HepG2 (cell line): Measurements from ENCODE around the gene EFL1. TPM values are rescaled to one million over a fixed set of nuclear protein-coding genes. Genes with fewer than 3 reads are reported as not detected.

Experiments
- AFF4 ChIP-seq: sonication (generic); formaldehyde crosslinking; IDR thresholded peaks from 2 replicates; pipeline ENCODE4 v1.4.0; 2020; ENCODE audit warnings: missing genetic modification reagents
- ESRRA ChIP-seq: sonication (generic); formaldehyde crosslinking; IDR thresholded peaks from 2 replicates; pipeline ENCODE4 v1.5.1; 2020; ENCODE audit warnings: mild to moderate bottlenecking, low read depth, missing genetic modification reagents
- ETV5 ChIP-seq: IDR thresholded peaks from 2 replicates; pipeline ENCODE4 v1.6.1; 2018; ENCODE audit warnings: missing biosample characterization, missing genetic modification reagents, inconsistent platforms, borderline replicate concordance
- FOXP1 ChIP-seq, 2 experiments: fragments of 450-650 bp in 1 of 2; IDR thresholded peaks; 2 replicates each; pipeline ENCODE4 v1.6.1; 2017 to 2018; ENCODE audit warnings: antibody characterized with exemption in 1 of 2
- HOXA3 ChIP-seq: sonication (generic); formaldehyde crosslinking; IDR thresholded peaks from 2 replicates; pipeline ENCODE4 v1.5.0; 2020; ENCODE audit warnings: missing genetic modification reagents
- MEIS2 ChIP-seq: sonication (generic); formaldehyde crosslinking; IDR thresholded peaks from 2 replicates; pipeline ENCODE4 v1.9.0; 2021; ENCODE audit warnings: mild to moderate bottlenecking, missing genetic modification reagents
- NFIB ChIP-seq: sonication (generic); formaldehyde crosslinking; IDR thresholded peaks from 2 replicates; pipeline ENCODE4 v1.9.0; 2021; ENCODE audit warnings: missing genetic modification reagents, mild to moderate bottlenecking, borderline replicate concordance
- NKX3-1 ChIP-seq: sonication (generic); formaldehyde crosslinking; IDR thresholded peaks from 2 replicates; pipeline ENCODE4 v1.5.0; 2020; ENCODE audit warnings: missing genetic modification reagents
- ONECUT2 ChIP-seq: sonication (generic); formaldehyde crosslinking; IDR thresholded peaks from 2 replicates; pipeline ENCODE4 v1.4.0; 2020; ENCODE audit warnings: missing genetic modification reagents
- RAD51 ChIP-seq: fragments of 450-650 bp; IDR thresholded peaks from 2 replicates; pipeline ENCODE4 v1.6.1; 2016; ENCODE audit warnings: borderline replicate concordance
- SMARCE1 ChIP-seq: fragments of 450-650 bp; IDR thresholded peaks from 2 replicates; pipeline ENCODE4 v1.6.1; 2017; ENCODE audit warnings: borderline replicate concordance
- TCF7L2 ChIP-seq: IDR thresholded peaks from 2 replicates; pipeline ENCODE4 v1.6.1; 2011; ENCODE audit warnings: mild to moderate bottlenecking, low read depth, low read length, moderate library complexity
- ZBTB39 ChIP-seq: sonication (generic); formaldehyde crosslinking; IDR thresholded peaks from 2 replicates; pipeline ENCODE4 v1.5.0; 2020; ENCODE audit warnings: missing genetic modification reagents
- ZNF775 ChIP-seq: sonication (generic); formaldehyde crosslinking; IDR thresholded peaks from 2 replicates; pipeline ENCODE4 v1.4.0; 2020; ENCODE audit warnings: missing genetic modification reagents, mild to moderate bottlenecking, moderate library complexity, borderline replicate concordance
- ZNF879 ChIP-seq: sonication (generic); formaldehyde crosslinking; IDR thresholded peaks from 2 replicates; pipeline ENCODE4 v1.8.1; 2023; ENCODE audit warnings: missing genetic modification reagents
- polyA plus RNA-seq, 8 experiments: library from polyadenylated mRNA; depleted of rRNA in 3 of 8; stranded (reverse) in 7 of 8; unstranded in 1 of 8; fragments of >200 nt; fragmentation: Illumina TruSeq in 4 of 8; extraction: Trizol in 4 of 8; gene quantifications; 2 replicates each; pipeline versions ENCODE4 v1.2.1 to v1.2.3, GENCODE V29; 2011 to 2016; ENCODE audit warnings: low read depth in 4 of 8, missing spikeins in 1 of 8, mixed read lengths in 1 of 8; ENCODE audit not compliant: insufficient read depth in 1 of 8
- total RNA-seq, 5 experiments: library from RNA; depleted of rRNA; stranded (reverse); fragments of >200 nt; fragmentation: Illumina TruSeq; extraction: Trizol; gene quantifications; 2 replicates each; pipeline ENCODE4 v1.2.3, GENCODE V29; 2016; ENCODE audit warnings: low read depth in 1 of 5
- TF ChIP-seq, protein P1 (sequence below): sonication (generic); formaldehyde crosslinking; IDR thresholded peaks from 2 replicates; pipeline ENCODE4 v1.5.0; 2020; ENCODE audit warnings: missing genetic modification reagents, mild to moderate bottlenecking, borderline replicate concordance
- TF ChIP-seq, protein P2 (sequence below): sonication (generic); formaldehyde crosslinking; IDR thresholded peaks from 2 replicates; pipeline ENCODE4 v1.4.0; 2020; ENCODE audit warnings: mild to moderate bottlenecking, missing genetic modification reagents

The EFL1 gene
- total and polyA plus RNA-seq, 2 of the 13 experiments (the other 11 are each of a cell fraction or from before 2014, with no cell fraction given) = 6.4 to 12.0 TPM

- TF ChIP-seq ZBTB39 (no peak), FOXP1 (IDR thresholded peaks at IDR 0.05) (peak; percentile 95), FOXP1 (CRISPR knock-in tag; IDR thresholded peaks at IDR 0.05) (peak; percentile 99), ZNF879 (CRISPR knock-in tag) (no peak), AFF4 (CRISPR knock-in tag) (no peak), SMARCE1 (no peak), ETV5 (CRISPR knock-in tag) (peak; percentile 62; the same call in 1 of the 2 replicates), ONECUT2 (peak; percentile 67), NFIB (CRISPR knock-in tag) (no peak), HOXA3 (no peak), TCF7L2 (no peak), RAD51 (no peak), MEIS2 (CRISPR knock-in tag) (no peak), ESRRA (CRISPR knock-in tag) (no peak), NKX3-1 (CRISPR knock-in tag) (peak; percentile 40; the same call in 1 of the 2 replicates), ZNF775 (CRISPR knock-in tag) (no peak)
- TF ChIP-seq, protein P1, sequence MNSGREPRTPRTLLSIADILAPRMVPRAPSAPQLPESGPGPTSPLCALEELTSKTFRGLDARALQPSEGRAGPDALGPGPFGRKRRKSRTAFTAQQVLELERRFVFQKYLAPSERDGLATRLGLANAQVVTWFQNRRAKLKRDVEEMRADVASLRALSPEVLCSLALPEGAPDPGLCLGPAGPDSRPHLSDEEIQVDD (CRISPR knock-in tag) = no peak
- TF ChIP-seq, protein P2, sequence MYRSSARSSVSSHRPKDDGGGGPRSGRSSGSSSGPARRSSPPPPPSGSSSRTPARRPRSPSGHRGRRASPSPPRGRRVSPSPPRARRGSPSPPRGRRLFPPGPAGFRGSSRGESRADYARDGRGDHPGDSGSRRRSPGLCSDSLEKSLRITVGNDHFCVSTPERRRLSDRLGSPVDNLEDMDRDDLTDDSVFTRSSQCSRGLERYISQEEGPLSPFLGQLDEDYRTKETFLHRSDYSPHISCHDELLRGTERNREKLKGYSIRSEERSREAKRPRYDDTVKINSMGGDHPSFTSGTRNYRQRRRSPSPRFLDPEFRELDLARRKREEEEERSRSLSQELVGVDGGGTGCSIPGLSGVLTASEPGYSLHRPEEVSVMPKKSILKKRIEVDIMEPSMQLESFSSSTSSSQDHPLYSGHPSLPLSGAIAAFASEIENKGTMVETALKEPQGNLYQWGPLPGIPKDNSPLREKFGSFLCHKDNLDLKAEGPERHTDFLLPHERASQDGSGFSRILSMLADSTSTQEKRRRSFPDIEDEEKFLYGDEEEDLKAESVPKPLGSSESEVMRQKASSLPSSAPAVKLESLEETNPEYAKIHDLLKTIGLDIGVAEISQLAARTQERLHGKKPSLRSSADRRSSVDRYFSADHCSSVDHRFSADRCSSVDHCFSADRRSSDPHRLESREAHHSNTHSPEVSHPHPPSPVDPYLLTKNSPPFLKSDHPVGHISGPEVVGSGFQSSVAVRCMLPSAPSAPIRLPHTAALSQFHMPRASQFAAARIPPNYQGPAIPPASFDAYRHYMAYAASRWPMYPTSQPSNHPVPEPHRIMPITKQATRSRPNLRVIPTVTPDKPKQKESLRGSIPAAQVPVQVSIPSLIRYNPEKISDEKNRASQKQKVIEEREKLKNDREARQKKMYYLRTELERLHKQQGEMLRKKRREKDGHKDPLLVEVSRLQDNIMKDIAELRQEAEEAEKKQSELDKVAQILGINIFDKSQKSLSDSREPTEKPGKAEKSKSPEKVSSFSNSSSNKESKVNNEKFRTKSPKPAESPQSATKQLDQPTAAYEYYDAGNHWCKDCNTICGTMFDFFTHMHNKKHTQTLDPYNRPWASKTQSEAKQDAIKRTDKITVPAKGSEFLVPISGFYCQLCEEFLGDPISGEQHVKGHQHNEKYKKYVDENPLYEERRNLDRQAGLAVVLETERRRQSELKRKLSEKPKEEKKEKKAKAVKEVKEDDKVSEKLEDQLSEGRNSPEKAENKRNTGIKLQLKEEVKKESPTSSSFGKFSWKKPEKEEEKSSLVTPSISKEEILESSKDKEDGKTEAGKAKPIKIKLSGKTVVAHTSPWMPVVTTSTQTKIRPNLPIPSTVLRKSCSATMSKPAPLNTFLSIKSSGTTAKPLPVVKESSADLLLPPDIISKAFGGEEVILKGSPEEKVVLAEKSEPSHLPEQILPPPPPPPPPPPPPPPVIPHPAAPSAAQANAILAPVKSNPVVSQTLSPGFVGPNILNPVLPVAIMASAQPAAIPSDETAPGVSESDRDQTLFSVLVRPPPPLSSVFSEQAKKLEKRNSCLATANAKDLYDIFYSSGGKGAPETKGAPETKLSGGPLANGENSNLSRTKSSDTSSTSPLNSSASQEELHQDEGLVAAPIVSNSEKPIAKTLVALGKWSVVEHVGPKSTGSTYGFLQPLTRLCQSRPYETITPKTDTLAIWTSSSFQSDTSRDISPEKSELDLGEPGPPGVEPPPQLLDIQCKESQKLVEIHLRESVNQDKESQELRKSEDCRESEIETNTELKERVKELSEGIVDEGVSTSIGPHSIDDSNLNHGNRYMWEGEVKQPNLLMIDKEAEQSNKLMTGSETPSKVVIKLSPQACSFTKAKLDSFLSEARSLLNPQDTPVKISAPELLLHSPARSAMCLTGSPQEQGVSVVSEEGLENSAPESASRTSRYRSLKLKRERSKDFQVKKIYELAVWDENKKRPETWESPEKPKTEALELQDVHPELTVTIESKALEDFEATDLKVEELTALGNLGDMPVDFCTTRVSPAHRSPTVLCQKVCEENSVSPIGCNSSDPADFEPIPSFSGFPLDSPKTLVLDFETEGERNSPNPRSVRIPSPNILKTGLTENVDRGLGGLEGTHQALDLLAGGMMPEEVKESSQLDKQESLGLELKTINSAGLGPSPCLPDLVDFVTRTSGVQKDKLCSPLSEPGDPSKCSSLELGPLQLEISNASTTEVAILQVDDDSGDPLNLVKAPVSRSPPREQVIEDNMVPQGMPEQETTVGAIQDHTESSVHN (CRISPR knock-in tag) = no peak
These were observed 816 bp upstream of the EFL1 start (continued) for GRCh38 chr15:82263350-82263749.
